HK-2 (cell line): ENCODE measurements around the gene CD93.
A peak's percentile ranks its signal among the peaks of the same experiment; 100 is the strongest.

Experiments
- DNase-seq: peaks from one replicate; pipeline ENCODE4 v3.0.0-alpha.2; 2018; ENCODE audit not compliant: unreplicated experiment

Gene CD93

DNA sequence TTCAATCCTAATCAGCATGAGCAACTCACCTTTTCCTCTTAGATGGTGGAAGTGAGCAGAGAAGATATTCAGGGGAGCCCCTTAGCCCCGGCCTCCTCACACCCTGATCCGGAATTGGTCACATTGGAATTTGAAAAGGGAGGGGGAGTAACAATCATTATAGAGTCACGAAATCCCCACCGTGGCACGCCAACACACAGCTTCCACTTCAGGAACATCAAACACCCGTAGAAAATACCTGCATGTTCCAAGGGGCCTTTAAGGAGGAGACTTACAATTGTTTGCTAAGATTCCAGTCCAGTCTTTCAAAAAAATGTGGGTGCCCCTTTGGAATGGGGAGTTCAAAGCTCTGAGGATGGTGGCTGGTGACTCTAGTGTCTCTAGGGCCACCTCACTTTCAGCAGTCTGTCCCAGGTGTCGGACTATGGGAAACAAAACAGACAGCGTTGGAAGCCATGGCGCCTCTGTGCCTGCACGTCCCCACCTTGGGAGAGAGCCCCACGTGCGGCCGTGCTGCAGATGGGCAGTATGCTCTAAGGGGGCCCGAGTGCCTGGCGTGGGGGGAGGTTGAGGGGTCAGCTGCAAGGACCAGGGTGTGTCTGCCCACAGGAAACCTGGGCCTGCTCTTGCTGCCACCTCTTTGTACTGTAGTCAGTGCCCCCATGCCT lies 2.4 kb downstream of the CD93 start:
- no peak for DNase-seq

DNA sequence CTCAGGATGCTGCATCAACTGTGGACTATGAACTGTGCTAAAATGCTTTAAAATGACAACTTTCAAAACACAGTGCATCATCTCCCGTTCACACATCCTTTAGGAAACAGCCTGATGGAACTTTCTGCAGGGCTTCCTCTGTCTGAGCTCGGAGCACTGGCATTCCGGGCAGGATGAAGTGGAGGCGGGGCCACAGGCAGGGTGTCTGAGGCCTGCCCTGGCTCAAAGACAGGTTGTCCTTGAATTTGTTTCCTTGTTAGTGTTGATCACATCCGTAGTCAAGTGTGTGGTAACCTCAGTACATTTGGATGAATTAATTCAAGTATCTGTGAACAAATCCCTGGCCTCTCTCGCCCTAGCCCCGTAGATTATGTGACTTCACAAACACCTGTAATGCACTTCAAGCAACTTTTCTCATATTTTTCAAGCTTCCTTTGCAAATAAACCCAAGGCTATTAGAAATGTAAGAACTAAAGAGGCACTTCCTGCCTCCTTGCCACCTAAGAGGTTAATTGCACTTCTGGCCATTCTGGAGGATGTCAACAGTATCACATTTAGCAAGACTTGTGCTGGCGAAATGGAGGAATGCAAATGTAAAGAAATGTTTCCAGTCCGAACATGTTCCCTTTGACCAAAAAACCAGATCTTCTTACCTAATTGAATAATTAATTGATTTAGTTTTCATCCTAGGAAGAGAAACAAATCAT lies 3.1 kb downstream of the CD93 start:
- no peak for DNase-seq

DNA sequence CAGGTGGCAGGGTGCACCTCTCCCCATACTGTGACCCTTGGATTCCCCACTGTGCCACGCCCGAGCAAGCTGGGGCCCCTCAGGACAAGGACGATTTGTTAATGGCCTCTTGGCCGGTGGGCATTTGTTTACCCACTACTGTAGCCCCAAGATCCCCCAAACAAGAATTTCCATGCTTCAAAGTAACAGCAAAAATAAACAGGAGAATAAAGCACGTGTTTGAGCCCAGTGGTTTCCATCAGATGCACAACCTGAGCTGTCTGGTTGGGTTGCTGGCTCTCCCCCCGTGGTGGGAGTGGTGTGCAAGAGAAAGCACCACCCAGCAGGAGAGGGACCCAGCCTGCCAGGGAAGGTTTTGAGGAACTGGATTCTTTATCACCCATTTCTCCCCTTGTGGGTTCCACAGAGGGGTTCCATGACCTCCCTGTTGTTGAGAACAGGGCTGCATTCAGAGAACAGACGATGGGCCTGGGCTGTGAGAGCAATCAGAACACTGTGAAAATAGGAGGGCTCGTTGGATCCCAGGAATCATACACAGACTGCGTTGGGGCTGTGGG lies 4.8 kb downstream of the CD93 start:
- no peak for DNase-seq

DNA sequence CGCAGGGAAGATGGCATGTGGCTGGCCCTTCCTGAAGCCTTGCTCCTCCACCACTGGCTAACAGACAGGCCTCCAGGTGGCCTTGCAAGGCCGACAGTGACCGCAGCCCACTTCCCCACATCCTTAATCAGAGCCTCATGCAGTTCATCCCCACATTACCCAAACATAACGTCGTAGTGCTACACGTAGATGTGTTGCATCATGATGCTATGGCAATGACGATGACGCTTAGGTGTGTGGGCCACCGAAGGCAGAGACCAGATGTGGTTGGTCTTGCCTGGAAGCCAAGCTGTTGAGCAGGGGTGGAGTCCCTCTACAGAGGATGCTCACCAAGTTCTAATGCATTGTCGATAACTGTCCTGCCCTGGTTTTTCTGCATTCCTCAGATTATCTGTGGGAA lies 5.6 kb downstream of the CD93 start:
- DNase-seq: no peak

DNA sequence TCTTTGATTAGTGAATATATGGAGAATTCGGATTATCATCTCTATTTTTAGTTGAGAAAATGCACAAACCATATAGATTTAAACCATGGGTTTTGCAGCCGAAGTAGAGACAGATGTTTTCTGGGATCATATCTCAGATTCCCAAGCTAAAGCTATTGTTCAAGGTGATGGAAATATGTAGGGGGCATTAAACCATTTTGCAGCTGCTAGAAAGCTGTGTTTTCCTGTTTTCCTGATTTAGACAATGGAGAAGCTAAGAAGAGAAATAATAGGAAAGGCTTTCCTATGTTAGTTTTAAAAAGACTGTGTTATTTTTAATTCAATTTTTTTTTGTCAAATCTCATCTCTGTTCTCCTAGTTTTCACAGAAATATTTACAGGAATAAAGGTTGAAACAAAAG lies 6.2 kb downstream of the CD93 start:
- no peak for DNase-seq

DNA sequence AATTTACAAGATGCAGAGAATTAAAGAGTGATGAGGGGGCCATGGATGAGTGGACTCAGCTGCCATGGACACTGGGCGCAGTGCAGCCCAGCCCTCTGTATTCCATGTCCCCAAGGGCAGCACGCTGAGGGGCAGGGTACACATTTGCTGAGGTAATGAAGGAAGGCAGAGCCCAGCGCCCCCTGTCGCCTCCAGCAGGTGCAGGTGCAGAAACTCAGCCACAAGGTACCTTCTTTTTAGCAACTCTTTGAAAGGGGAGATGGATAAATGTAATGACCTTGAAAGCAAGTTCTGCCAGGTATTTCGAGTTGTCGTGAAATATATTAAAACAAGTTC lies 7.1 kb downstream of the CD93 start:
- DNase-seq: no peak

DNA sequence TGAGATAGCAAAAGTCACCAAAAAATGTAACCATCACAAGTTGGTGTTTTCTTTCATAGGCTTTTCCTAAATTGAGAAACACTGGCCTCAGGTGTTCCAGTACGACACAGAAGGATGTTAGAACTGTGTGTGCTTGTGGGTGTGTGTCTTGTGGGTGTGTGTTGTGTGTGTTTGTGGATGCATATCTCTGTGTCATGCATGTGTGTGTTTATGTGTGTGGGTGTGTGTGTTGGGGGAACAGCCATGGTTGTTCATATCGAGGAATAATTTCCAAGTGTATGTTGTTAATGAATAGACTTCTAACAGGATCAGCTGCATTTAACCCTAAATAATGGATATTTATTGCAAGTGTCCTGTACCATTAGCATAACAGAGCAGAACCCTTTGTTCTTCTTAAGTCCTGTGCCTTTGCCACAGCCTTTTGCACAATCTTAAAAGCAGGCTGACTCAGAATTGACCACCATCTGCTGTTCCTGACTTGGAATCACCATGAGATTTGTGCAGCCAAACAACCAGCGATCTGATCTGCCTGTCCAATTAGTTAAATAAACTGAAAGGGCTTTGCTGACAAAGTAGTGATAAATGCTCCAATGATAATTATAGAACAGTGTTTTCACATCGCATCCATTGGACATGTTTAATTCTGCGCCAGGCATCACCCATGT lies 7.6 kb downstream of the CD93 start:
- no peak for DNase-seq

DNA sequence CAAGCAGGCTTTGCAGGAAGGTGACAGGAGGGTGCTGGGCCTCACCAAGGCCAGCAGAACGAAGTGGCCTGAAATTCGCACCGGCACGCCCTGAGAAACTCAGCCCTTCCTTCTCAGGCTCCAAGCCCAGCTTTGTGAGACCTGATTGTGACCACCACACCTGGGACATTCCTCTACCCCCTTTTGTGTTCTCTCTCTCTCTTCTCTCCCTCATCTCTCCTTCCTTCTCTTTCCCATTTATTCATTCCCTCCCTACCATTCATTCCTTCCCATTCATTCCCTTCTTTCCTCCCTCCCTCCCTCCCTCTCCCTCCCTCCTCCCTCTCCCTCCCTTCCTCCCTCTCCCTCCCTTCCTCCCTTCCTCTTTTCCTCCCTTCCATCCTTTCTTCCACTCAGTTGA lies 8.8 kb downstream of the CD93 start:
- DNase-seq: no peak

DNA sequence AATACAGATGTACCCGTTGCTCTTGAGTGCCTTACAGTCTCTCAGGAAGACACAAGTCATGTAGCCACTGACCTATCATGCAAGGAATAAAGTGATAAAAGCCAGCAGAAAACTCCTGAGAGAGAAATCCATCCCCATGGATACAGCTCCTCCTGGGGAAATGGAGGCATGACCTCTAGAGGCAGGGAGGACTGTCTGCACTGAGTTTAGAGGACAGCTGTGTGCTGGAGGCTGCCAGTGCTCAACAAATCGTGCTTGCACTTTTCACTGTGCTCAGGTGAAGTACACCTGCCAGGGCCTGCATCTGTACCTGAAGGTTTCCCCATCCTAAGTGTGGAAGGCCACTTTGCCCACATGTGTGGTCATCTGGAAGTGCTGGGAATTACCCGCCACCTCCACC lies 12.1 kb downstream of the CD93 start:
- no peak for DNase-seq

DNA sequence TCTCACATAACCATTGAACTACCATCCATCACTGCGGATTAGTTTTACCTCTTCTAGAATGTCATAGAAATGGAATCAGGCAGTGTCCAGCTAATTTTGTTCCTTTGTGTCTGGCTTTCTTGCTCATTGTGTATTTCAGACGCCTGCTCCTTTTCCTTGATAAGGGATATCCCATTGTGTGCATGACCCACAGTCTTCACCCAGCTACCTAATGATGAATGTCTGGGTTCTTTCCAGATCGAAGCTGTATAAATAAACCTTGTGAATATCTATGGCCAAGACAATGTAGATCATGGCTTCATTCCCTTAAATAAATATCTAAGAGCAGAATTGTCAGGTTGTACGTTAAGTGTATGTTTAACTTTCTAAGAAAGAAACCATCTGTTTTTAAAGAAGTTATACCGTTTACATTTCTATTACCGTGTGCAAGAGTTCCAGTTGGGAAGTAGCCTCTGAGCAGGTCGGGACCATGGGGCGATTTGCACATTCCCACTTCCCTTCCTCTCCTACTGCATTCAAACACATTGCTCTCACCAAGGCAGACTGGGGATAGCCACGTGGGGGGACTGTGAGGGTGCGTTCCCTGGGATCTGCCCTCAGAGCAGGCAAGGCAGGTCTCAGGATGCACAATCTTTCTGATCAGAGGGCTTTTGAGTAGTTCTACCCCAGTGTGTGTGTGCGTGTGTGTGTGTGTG lies 13.1 kb downstream of the CD93 start:
- DNase-seq: no peak

DNA sequence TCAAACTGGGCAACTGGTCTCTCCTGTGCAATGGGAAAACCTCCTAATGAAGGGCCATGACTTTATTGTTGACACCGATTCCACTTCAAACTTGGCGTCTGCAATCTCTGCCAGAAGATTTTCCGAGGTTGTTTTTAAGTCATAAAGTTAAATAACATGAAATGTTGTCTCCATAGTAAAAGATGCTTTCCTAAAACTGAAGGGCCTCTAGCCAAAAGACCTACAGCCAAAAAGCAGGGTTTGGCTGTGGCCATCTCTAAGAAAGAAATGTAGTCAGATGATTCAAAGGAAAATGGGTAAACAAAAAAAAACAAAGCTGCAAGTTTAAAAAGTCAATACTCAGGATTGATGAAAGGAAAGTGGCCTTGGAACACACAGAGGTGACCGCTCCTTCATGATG lies 14.1 kb downstream of the CD93 start:
- DNase-seq: no peak

DNA sequence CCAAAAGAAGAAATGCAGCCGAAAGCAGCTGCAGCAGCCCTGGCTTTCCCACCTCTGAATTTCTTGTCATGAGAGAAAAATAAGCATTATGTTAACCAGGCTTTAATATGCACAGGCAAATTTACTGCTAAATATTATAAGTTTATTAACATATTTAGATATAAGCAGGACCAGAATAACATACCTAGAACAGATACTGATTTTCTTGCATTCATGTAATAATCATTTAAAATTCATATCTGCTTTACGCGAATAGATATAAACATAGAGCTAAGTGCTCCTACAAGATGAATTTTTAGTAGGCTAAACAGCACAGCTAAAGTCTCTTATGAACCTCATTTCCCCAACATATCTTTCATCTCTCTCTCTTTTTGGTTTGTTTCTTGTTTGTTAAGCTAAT lies 14.7 kb downstream of the CD93 start:
- no peak for DNase-seq

DNA sequence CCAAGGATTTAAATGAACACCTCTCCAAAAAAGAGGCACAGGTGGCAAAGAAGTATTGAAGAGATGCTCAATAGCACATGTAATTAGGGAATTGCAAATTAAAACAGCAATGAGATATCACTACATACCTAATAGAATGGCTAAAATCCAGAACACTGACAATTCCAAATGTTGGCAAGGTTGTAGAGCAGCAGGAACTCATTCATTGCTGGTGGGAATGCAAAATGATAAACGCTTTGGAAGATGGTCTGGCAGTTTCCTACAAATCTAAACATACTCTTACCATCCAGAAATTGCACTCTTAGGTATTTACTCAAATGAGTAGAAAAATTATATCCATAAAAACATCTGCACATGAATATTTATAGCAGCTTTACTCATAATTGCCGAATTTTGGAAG lies 17.0 kb downstream of the CD93 start:
- DNase-seq: no peak

DNA sequence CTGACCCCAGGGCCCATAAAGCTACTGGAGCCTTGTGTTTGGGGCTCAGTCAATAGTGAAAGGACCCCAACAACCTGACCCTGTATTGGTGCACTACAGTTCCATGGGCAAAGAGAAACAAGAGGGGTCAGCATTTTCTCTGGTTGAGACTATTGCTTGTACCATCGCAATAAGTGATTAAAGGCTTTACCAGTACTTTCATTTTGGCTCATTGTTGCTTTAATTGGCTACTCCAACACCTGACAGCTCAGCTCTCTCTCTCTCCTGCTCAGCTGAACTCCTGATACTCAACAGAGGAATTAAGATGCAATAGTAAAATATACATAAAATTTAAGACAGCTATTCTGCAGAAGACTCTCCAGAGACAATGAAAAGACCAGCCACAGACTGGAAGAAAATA lies 17.8 kb downstream of the CD93 start:
- DNase-seq: no peak

DNA sequence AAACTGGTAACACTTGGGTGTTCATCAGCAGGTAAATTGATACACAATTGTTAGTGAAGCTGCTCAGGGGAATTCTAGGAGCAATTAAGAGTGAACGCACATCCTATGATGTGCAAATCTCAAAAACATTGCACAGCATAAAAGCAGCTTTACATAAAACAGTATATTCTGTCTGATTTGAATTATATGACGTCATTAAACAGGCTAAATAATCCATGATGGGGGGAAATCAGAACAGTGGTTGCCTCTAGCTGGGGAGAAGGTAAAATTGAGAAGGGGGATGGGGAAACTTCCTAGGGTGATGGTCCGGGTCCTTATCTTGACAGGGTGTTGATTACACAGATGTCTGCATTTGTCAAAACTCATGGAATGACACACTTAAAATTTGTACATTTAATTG lies 19.4 kb downstream of the CD93 start:
- DNase-seq: no peak

DNA sequence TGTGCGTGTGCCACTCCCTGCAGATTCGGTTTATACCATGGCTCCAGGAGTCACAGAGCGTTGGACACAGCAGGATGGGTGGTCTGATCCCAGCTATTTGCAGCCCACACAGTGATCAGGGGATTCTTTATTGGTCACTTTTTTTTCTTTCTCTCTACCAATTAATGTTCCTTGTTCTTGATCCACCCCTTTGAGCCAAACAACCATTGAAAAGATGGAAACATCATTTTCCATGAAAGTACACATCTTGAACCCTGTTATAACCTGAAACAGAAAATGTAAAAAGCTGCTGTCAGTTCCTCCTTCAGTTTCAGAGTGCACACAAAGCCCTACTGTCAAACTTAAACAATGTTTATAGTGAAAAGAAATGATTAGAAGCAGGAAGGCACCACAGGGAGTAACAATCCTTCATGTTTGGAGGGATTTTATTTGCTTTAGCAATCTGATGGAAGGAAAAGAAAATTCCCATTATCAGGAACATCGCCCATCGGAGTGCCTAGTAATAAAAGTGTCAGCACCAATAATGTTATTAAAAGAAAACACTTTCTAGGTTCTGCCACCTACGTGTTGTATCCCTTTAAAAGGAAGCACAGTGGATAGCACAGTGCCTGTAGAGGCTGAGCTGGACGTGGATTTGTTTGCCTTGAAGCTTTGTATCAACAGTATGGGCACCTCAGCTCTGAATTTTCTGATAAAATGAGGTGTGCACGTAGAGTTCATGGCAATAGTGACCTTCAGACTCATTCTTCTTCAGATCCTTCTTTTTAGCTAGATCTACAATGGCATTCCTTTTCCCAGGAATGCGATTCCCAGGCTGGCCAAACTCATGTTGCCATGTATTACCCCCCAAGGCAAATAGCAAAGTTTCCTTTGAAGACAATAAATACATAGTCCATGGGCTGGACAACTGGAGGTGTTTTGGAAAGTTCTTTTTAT lies 20.6 kb downstream of the CD93 start:
- no peak for DNase-seq

DNA sequence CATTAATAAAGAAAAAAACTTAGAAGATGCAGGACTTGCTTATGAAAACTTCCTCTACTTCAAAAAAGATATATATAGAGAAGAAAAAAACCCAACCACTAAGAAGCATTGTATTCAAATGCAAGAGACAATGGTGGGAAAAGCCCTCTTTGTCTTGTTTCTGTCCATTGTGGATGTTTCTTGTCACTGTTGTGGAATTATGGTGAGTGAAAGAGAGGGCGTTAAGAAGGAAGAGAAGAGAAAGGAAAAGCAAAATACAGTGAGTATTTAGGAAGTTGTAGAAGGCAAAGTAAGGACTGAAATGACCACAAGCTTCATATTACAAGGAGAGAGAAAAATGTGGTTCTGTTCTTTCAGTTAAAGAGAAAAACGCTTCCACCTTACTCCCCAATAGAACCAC lies 22.5 kb downstream of the CD93 start:
- DNase-seq: no peak

DNA sequence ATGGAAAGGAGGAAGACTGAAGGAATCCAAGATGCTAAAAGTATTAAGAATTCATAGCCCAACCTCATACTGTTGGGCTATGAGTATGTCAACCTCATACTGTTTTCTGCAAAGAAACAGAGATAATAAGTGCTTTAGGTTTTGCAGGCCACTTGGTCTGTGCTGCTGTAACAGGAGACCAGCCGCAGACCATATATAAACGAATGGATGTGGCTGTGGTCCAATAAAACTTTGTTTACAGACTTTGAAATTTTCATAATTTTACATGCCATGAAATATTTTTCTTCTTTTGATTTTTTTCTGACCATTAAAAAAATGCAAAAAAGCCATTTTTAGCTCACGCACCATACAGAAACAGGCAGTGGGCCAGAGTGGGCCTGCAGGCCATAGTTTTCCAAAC lies 23.0 kb downstream of the CD93 start:
- no peak for DNase-seq

DNA sequence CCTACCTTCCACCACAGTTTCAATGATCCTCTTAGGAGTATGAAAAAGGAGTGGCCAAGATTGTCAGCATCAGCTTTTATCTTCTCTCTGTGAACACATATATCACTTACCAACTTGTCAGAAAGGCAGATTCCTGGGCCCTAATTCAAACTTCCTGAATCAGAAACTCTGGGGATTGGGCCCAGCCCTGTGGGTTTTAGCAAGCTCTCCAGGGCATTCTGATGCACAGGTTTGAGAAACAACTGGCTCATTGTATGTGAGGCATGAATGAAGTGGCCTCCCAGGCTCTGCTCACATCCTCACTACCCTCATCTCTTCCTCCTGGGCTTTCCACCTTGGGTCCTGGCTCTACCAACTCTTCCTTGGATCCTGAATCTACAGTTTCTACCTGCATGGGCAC lies 23.5 kb downstream of the CD93 start:
- no peak for DNase-seq

DNA sequence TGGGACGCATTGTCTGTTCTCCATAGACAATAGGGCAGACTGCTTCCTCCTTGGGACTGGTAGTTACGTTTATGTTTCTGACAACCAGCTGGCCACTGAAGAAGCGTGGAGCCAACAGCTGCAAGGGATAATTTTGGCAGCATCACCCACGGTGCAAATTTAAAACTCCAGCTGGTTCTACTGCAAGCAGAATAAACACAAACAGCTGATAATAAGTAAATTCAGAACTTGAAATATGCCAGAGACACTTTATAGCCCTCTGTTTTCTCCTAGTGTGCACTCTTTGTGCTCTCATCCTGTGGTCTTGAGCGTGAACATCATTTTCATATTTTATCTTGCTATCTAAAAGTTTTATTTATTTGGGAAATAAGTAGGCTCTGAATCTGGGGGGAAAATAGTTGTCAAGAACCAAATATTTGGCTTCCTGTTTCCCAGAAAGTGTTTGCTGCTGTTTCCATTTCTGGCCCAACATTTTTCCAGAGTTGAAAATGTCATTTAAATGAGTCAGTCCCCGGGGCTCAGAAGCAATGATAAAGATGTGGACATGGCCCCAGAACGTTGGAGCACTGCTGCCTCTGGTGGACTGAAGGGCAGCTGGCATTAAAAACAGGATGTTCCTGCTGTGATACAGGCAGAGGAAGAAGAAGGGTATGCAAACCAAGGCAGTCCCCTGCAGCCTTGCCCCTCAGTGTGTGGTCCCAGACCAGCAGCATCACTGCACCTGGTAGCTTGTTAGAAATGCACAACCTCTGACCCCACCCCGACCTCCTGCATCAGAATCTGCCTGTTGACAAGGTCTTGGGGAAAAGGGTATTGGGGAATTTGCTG lies 24.2 kb downstream of the CD93 start:
- peak; percentile 25 for DNase-seq

DNA sequence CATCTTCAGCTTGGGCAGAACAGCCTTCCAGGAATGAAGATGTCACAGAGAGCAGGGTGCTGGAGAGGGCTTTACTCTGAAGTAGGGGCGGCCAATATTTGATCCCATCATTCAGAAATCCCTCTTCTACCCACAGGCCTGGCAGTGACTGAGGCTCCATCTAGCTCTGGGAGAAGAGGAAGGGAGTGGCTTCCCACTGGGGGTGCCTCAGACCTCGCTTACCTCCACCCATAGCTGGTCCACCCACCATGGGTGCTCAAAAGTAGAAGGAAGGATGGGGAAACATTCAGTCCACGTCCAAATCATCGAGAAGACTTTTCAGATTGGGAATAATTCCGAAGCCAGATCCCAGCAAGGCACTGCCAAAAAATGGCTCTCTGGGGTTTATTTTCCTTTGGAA lies 24.9 kb downstream of the CD93 start:
- no peak for DNase-seq
